RWPE2 (cell line): ENCODE data around the gene EHD4.
A peak's percentile ranks its signal among the peaks of the same experiment; 100 is the strongest.

Experiments used
- ATAC-seq: fragments of 200-7000 bp; cut with Tn5 transposase; 3 replicates; pipeline ENCODE4 v1.9.1; 2021; ENCODE audit warnings: low read depth
- DNase-seq: peaks from one replicate; pipeline ENCODE4 v3.0.0-alpha.2; 2020; ENCODE audit warnings: low spot score
- H3K27ac ChIP-seq: fragments of 450-650 bp; 2 replicates; pipeline ENCODE4 v1.5.1; 2017; ENCODE audit warnings: mild to moderate bottlenecking; ENCODE audit not compliant: poor library complexity, severe bottlenecking
- H3K27me3 ChIP-seq: fragments of 250-450 bp; sonication (Bioruptor Pico); 2 replicates; pipeline ENCODE4 v1.5.1; 2021; ENCODE audit warnings: mild to moderate bottlenecking, moderate library complexity; ENCODE audit not compliant: insufficient read depth, poor library complexity, severe bottlenecking
- H3K36me3 ChIP-seq: fragments of 250-450 bp; sonication (Bioruptor Pico); 2 replicates; pipeline ENCODE4 v1.5.1; 2020; ENCODE audit warnings: low read depth, mild to moderate bottlenecking, moderate library complexity
- H3K4me1 ChIP-seq: fragments of 250-450 bp; sonication (Bioruptor Pico); 2 replicates; pipeline ENCODE4 v1.5.1; 2021; ENCODE audit warnings: mild to moderate bottlenecking, moderate library complexity; ENCODE audit not compliant: insufficient read depth, poor library complexity, severe bottlenecking
- H3K4me3 ChIP-seq: fragments of 250-450 bp; sonication (Bioruptor Pico); 2 replicates; pipeline ENCODE4 v1.5.1; 2021; ENCODE audit warnings: mild to moderate bottlenecking, moderate library complexity; ENCODE audit not compliant: severe bottlenecking
- H3K9me3 ChIP-seq: fragments of 250-450 bp; sonication (Bioruptor Pico); 2 replicates; pipeline ENCODE4 v1.5.1; 2021; ENCODE audit warnings: mild to moderate bottlenecking, moderate library complexity; ENCODE audit not compliant: severe bottlenecking
- TF ChIP-seq, protein P1 (sequence below): fragments of 450-650 bp; IDR thresholded peaks from one replicate; pipeline ENCODE4 v1.5.1; 2017; ENCODE audit warnings: mild to moderate bottlenecking, moderate library complexity; ENCODE audit not compliant: poor library complexity, severe bottlenecking

EHD4 gene

DNA sequence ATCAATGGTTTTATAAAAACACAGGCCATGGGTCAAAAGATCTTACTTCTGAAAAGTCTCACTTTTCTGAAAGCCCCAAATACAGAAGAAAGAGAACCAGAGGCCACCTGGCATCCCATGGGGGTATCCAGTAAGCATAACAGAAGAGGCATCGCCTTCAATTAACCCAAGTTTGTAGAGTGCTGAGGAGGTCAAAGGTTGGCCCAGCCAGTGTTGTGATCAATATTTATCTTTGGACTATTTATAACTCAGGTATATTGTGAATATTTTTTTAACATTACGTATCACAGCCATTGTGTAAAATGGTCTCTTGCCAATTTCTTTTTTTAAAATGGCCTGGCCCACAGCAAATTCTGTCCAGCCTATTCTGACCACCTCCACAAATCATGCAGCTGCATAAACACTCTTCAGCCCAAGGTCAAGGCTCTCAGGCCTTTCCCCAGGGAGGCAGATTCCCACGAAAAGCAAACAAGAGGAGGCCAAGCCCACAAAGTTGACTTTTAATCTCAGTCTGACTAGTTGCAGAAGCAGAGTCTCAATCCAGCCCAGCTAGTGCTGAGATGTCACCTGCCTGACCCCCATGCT, 52.3 kb downstream of the EHD4 start:
- Histone ChIP-seq H3K27ac (no peak overlapping the region), H3K4me3 (no peak overlapping the region)

DNA sequence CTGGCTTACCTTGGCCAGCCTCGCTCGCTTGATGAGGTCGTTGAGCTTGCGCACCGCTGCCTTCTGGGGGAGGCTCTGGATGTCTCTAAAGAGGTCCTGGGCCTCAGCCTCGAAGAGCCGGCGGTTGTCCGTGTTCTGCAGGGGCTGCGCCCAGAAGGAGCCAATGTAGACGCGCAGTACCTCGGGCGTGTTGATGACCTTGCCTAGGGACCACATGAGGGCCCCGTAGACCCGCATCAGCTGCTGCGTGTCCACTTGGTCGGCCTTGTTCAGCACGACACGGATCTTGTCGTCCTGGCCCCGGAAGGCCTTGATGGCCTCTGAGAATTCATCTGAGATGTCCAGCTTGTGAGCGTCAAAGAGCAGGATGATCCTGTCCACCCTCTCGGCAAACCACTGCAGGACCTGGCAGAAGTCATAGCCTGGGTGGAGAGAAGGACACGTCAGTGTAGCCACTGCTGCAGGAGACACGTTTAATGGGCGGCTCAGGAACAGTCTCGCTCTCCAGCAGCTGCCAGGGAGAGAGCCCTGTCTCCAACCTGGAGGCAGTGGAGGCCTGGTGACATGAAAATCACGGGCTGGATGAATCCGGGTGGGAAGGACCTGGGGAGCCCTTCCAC, 53.0 kb downstream of the EHD4 start:
- Histone ChIP-seq H3K9me3 (no peaks in the 10 kb centered on the region), H3K36me3 (peaks cover 85% of the 10 kb centered on the region), H3K27me3 (no peaks in the 10 kb centered on the region), H3K4me3 (no peak overlapping the region), H3K4me1 (peaks cover 12% of the 10 kb centered on the region), H3K27ac (no peak overlapping the region)
- ATAC-seq (no peak), DNase-seq (peak; percentile 66)
- TF ChIP-seq, protein P1, sequence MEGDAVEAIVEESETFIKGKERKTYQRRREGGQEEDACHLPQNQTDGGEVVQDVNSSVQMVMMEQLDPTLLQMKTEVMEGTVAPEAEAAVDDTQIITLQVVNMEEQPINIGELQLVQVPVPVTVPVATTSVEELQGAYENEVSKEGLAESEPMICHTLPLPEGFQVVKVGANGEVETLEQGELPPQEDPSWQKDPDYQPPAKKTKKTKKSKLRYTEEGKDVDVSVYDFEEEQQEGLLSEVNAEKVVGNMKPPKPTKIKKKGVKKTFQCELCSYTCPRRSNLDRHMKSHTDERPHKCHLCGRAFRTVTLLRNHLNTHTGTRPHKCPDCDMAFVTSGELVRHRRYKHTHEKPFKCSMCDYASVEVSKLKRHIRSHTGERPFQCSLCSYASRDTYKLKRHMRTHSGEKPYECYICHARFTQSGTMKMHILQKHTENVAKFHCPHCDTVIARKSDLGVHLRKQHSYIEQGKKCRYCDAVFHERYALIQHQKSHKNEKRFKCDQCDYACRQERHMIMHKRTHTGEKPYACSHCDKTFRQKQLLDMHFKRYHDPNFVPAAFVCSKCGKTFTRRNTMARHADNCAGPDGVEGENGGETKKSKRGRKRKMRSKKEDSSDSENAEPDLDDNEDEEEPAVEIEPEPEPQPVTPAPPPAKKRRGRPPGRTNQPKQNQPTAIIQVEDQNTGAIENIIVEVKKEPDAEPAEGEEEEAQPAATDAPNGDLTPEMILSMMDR = no peak

More for the DNA sequence above, 52.3 kb downstream of the EHD4 start:
- ATAC-seq (no peak), DNase-seq (no peak)
- no peaks in the 10 kb centered on the region for H3K27me3 ChIP-seq
- peaks cover 12% of the 10 kb centered on the region for H3K4me1 ChIP-seq
- peaks cover 86% of the 10 kb centered on the region for H3K36me3 ChIP-seq
- H3K9me3 ChIP-seq = no peaks in the 10 kb centered on the region
- TF ChIP-seq, protein P1 = no peak

DNA sequence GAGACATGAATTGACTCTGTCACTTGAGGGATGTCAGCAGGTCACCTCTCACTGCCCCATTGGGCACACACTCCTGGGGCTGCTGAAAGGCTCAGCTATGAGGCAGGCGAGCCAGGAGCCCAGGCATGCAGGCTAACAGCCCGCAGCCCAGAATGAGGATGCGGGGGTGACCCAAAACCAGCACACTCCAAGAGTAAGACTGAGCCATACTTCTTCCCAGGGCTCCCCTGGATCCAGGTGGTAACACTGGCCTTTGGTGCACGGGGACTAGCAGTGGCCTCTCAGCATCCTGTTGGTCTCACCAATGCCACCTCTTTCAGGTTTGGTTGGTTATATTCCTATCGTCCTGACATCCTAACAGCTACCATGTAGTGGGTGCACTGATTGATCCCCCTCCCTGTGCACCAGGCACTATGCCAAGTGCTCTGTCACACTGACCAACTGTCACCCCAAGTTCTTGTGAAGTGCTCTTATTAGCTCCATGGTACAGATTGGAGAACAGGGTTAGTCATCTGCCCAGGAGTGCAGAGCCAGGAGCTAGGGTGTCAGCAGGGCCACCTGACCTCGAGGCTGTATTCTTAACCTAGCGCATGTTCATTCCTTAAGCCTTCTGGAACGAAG, 53.7 kb downstream of the EHD4 start:
- H3K27ac ChIP-seq = peak overlapping the region; percentile 38
- DNase-seq (peak; percentile 57), ATAC-seq (no peak)
- H3K4me3 ChIP-seq = no peak overlapping the region
- TF ChIP-seq, protein P1 = no peak
- peaks cover 85% of the 10 kb centered on the region for H3K36me3 ChIP-seq
- no peaks in the 10 kb centered on the region for H3K27me3 ChIP-seq
- no peaks in the 10 kb centered on the region for H3K9me3 ChIP-seq
- H3K4me1 ChIP-seq = peaks cover 12% of the 10 kb centered on the region

DNA sequence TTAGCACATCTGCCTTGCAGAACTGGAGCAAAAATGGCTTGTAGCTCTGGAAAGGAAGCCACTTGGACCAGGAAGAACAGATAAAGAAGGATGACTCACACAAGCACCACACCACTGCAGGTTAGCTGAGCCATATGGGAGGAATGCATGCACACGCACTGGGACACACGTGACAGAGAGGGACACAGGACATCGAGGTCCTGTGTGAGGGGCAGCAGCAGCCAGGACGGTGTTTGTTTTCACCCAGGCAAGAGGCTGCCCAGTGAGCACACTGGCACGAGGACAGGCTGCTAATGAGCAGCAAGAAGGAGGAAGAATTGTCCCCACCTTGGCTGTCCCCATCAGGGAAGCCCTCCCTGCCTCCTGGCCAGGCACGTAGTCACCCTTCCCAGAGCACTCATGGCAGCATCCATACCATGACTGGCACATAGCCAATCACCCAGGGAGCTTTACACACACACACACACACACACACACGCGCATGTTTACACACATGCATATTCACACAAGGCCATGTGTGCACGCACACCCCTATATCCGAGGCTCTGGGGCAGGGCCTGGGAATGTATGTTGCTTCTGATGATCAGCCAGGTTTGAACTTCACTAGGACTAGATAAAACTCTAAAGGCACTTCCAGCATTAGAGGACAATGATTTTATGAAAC, 54.5 kb downstream of the EHD4 start:
- H3K4me1 ChIP-seq = peaks cover 12% of the 10 kb centered on the region
- TF ChIP-seq, protein P1 = no peak
- peak overlapping the region; percentile 38 for H3K27ac ChIP-seq
- ATAC-seq = peak; percentile 85
- H3K9me3 ChIP-seq = no peaks in the 10 kb centered on the region
- H3K36me3 ChIP-seq = peaks cover 87% of the 10 kb centered on the region
- H3K27me3 ChIP-seq = no peaks in the 10 kb centered on the region
- DNase-seq = peak; percentile 45
- H3K4me3 ChIP-seq = no peak overlapping the region
